ENCODE measurements around the gene PCMT1.

DNA sequence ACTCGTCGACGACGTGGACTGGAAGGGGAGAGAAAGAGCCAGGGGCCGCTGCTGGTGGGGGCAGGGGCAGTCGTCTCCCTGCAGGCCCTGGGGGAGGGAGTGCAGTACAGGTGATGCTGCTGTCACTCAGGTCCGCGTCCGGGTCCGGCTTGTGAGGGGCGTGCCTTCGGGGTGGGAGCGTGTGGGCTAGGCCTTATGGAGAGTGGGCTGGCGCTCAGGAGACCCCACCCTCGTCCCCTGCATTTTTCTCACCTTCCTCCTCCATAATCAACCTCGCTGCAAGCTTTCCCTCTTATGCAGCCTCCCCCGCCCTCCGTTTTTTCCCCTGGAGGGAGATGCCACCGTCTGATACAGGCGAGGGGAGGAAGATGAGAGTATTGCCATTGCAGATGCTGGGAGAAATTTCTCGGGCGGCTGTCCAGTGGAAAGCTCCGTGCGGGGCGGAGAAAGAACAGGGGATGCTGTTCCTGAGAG lies 632 bp downstream of the PCMT1 start:
- TF ChIP-seq POLR2A (IDR thresholded peaks at IDR 0.05; ENCODE audit: low read depth, low read length) (no peak), MXI1 (IDR thresholded peaks at IDR 0.05; ENCODE audit: borderline replicate concordance, low read depth, low read length) (no peak; the same call in 1 of the 2 replicates), RCOR1 (IDR thresholded peaks at IDR 0.05; ENCODE audit: insufficient replicate concordance, low read length) (no peak), NFE2L2 (IDR thresholded peaks at IDR 0.05; ENCODE audit: low read depth, low read length) (no peak), MAZ (IDR thresholded peaks at IDR 0.05; ENCODE audit: borderline replicate concordance, low read depth, low read length) (no peak), RAD21 (IDR thresholded peaks at IDR 0.05; ENCODE audit: low read length) (no peak)
- TF ChIP-seq, protein P1, sequence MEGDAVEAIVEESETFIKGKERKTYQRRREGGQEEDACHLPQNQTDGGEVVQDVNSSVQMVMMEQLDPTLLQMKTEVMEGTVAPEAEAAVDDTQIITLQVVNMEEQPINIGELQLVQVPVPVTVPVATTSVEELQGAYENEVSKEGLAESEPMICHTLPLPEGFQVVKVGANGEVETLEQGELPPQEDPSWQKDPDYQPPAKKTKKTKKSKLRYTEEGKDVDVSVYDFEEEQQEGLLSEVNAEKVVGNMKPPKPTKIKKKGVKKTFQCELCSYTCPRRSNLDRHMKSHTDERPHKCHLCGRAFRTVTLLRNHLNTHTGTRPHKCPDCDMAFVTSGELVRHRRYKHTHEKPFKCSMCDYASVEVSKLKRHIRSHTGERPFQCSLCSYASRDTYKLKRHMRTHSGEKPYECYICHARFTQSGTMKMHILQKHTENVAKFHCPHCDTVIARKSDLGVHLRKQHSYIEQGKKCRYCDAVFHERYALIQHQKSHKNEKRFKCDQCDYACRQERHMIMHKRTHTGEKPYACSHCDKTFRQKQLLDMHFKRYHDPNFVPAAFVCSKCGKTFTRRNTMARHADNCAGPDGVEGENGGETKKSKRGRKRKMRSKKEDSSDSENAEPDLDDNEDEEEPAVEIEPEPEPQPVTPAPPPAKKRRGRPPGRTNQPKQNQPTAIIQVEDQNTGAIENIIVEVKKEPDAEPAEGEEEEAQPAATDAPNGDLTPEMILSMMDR (conservative IDR thresholded peaks at IDR 0.05; ENCODE audit: low read depth, low read length) = no peak
- TF ChIP-seq, protein P2, sequence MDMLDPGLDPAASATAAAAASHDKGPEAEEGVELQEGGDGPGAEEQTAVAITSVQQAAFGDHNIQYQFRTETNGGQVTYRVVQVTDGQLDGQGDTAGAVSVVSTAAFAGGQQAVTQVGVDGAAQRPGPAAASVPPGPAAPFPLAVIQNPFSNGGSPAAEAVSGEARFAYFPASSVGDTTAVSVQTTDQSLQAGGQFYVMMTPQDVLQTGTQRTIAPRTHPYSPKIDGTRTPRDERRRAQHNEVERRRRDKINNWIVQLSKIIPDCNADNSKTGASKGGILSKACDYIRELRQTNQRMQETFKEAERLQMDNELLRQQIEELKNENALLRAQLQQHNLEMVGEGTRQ (IDR thresholded peaks at IDR 0.05; ENCODE audit: low read depth, low read length) = no peak
- TF ChIP-seq, protein P3, sequence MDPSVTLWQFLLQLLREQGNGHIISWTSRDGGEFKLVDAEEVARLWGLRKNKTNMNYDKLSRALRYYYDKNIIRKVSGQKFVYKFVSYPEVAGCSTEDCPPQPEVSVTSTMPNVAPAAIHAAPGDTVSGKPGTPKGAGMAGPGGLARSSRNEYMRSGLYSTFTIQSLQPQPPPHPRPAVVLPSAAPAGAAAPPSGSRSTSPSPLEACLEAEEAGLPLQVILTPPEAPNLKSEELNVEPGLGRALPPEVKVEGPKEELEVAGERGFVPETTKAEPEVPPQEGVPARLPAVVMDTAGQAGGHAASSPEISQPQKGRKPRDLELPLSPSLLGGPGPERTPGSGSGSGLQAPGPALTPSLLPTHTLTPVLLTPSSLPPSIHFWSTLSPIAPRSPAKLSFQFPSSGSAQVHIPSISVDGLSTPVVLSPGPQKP (IDR thresholded peaks at IDR 0.05; ENCODE audit: borderline replicate concordance, low read depth, low read length) = no peak
